ENCODE data around the gene SMYD3.
"Not testable (repeated sequence)": the region's sequence is repeated elsewhere in the genome, so short reads cannot be mapped to it uniquely, and the experiment has no call there.

Gene SMYD3

GRCh38 chr1:246078126-246078887, 428.8 kb downstream of the SMYD3 start:
- DNase-seq (ENCODE audit: low read depth in 1 of 2, low spot score in 1 of 2), result no peak

- DNase-seq (ENCODE audit: low read depth in 1 of 2, low spot score in 1 of 2), result no peak
These were observed 429.6 kb downstream of the SMYD3 start for GRCh38 chr1:246077476-246077875.

GRCh38 chr1:246074421-246074820, 432.7 kb downstream of the SMYD3 start:
- no peak for DNase-seq (ENCODE audit: low read depth in 1 of 2, low spot score in 1 of 2)

- DNase-seq (ENCODE audit: low read depth in 1 of 2, low spot score in 1 of 2), result no peak
These were observed 434.6 kb downstream of the SMYD3 start for GRCh38 chr1:246072456-246072955.

- not testable (repeated sequence) for DNase-seq (ENCODE audit: low read depth in 1 of 2, low spot score in 1 of 2)
These were observed 435.1 kb downstream of the SMYD3 start for GRCh38 chr1:246071981-246072380.

GRCh38 chr1:246071561-246071960, 435.5 kb downstream of the SMYD3 start:
- DNase-seq (ENCODE audit: low read depth in 1 of 2, low spot score in 1 of 2), result not testable (repeated sequence)

- no peak for DNase-seq (ENCODE audit: low read depth in 1 of 2, low spot score in 1 of 2)
These were observed 437.5 kb downstream of the SMYD3 start for GRCh38 chr1:246069581-246069980.

GRCh38 chr1:246068619-246069509, 438.2 kb downstream of the SMYD3 start:
- DNase-seq (ENCODE audit: low read depth in 1 of 2, low spot score in 1 of 2), result no peak

- DNase-seq (ENCODE audit: low read depth in 1 of 2, low spot score in 1 of 2), result no peak
These were observed 438.9 kb downstream of the SMYD3 start for GRCh38 chr1:246068217-246068512.

GRCh38 chr1:246067432-246068216, 439.5 kb downstream of the SMYD3 start:
- no peak for DNase-seq (ENCODE audit: low read depth in 1 of 2, low spot score in 1 of 2)

- DNase-seq (ENCODE audit: low read depth in 1 of 2, low spot score in 1 of 2), result no peak
These were observed 440.5 kb downstream of the SMYD3 start for GRCh38 chr1:246066573-246066972.

GRCh38 chr1:246065592-246065991, 441.5 kb downstream of the SMYD3 start:
- no peak for DNase-seq (ENCODE audit: low read depth in 1 of 2, low spot score in 1 of 2)

GRCh38 chr1:246064891-246065290, 442.2 kb downstream of the SMYD3 start:
- DNase-seq (ENCODE audit: low read depth in 1 of 2, low spot score in 1 of 2), result no peak

GRCh38 chr1:246063013-246063616, 444.0 kb downstream of the SMYD3 start:
- DNase-seq (ENCODE audit: low read depth in 1 of 2, low spot score in 1 of 2), result no peak

- no peak for DNase-seq (ENCODE audit: low read depth in 1 of 2, low spot score in 1 of 2)
These were observed 448.6 kb downstream of the SMYD3 start for GRCh38 chr1:246058466-246058865.

GRCh38 chr1:246052603-246053002, 454.5 kb downstream of the SMYD3 start:
- DNase-seq (ENCODE audit: low read depth in 1 of 2, low spot score in 1 of 2), result no peak

- no peak for DNase-seq (ENCODE audit: low read depth in 1 of 2, low spot score in 1 of 2)
These were observed 455.1 kb downstream of the SMYD3 start for GRCh38 chr1:246051909-246052518.

GRCh38 chr1:246048693-246049092, 458.4 kb downstream of the SMYD3 start:
- no peak for DNase-seq (ENCODE audit: low read depth in 1 of 2, low spot score in 1 of 2)

GRCh38 chr1:246043556-246043955, 463.5 kb downstream of the SMYD3 start:
- DNase-seq (ENCODE audit: low read depth in 1 of 2, low spot score in 1 of 2), result no peak

- no peak for DNase-seq (ENCODE audit: low read depth in 1 of 2, low spot score in 1 of 2)
These were observed 465.7 kb downstream of the SMYD3 start for GRCh38 chr1:246041360-246041759.

Measured in activated CD4-positive, alpha-beta T cell treated with anti-CD3 and anti-CD28 coated beads, Interleukin-2, amount 50 U/mL, for 24 hours (primary cell).